OCI-LY7 (cell line): ENCODE data around the gene CNNM4. TPM values are rescaled to one million over a fixed set of nuclear protein-coding genes. Genes with fewer than 3 reads are reported as not detected.
A peak's percentile ranks its signal among the peaks of the same experiment; 100 is the strongest.

Source experiments
- BruUV-seq: library from RNA; stranded (reverse); fragments of 400-500 nt; replicated peaks from 2 replicates; lab custom pipeline; 2021; lab: Mats Ljungman, UMichigan
- CTCF ChIA-PET: fragments of 300-600 bp; sonication (Branson Sonifier 250); formaldehyde crosslinking; loops from one replicate; lab custom pipeline; 2022; ENCODE audit warnings: antibody characterized with exemption; ENCODE audit not compliant: unreplicated experiment; lab: Charles Lee
- POLR2A ChIA-PET: fragments of 300-600 bp; sonication (Branson Sonifier 250); formaldehyde crosslinking; loops from one replicate; lab custom pipeline; 2022; ENCODE audit warnings: antibody characterized with exemption; lab: Charles Lee
- DNase-seq: peaks from one replicate; pipeline ENCODE4 v3.0.0-alpha.2; 2015; ENCODE audit warnings: low spot score
- H2AFZ ChIP-seq: fragments of 200-600 bp; sonication (generic), shearing (Covaris generic); 2 replicates; pipeline ENCODE4 v1.6.1; 2014; ENCODE audit warnings: mild to moderate bottlenecking, antibody characterized with exemption, low read length, moderate library complexity
- H3K27ac ChIP-seq: fragments of 200-600 bp; sonication (generic); 2 replicates; pipeline ENCODE4 v1.5.1; 2014; ENCODE audit warnings: mixed run types, low read depth, mild to moderate bottlenecking, moderate library complexity, low read length, inconsistent platforms; ENCODE audit not compliant: poor library complexity, severe bottlenecking
- H3K36me3 ChIP-seq: fragments of 200-600 bp; sonication (generic); 2 replicates; pipeline ENCODE4 v1.6.1; 2014; ENCODE audit warnings: mild to moderate bottlenecking, antibody characterized with exemption, low read length, moderate library complexity, mixed read lengths; ENCODE audit not compliant: insufficient read depth
- H3K4me1 ChIP-seq: fragments of 200-600 bp; sonication (generic); 2 replicates; pipeline ENCODE4 v1.5.1; 2014; ENCODE audit warnings: mild to moderate bottlenecking, low read length; ENCODE audit not compliant: insufficient read depth, poor library complexity, severe bottlenecking
- H3K4me2 ChIP-seq: fragments of 200-600 bp; sonication (generic); 2 replicates; pipeline ENCODE4 v1.6.1; 2014; ENCODE audit warnings: mild to moderate bottlenecking, low read length
- H3K4me3 ChIP-seq: fragments of 200-600 bp; sonication (generic); 2 replicates; pipeline ENCODE4 v1.5.1; 2014; ENCODE audit warnings: mild to moderate bottlenecking, low read depth, low read length; ENCODE audit not compliant: poor library complexity, severe bottlenecking
- H3K79me2 ChIP-seq: fragments of 200-600 bp; sonication (generic); 2 replicates; pipeline ENCODE4 v1.6.1; 2016; ENCODE audit warnings: low read depth, mild to moderate bottlenecking, low read length, moderate library complexity, mixed read lengths; ENCODE audit not compliant: insufficient read depth
- H3K9me2 ChIP-seq: fragments of 200-600 bp; sonication (generic); 2 replicates; pipeline ENCODE4 v1.6.1; 2016; ENCODE audit warnings: mild to moderate bottlenecking, low read length, mixed read lengths; ENCODE audit not compliant: insufficient read depth
- H3K9me3 ChIP-seq: fragments of 200-600 bp; sonication (generic); 2 replicates; pipeline ENCODE4 v1.6.1; 2014; ENCODE audit warnings: mild to moderate bottlenecking, mixed run types, low read length, mixed read lengths
- H4K20me1 ChIP-seq: fragments of 200-600 bp; sonication (generic); 2 replicates; pipeline ENCODE4 v1.6.1; 2014; ENCODE audit warnings: mild to moderate bottlenecking, antibody characterized with exemption, low read length, moderate library complexity, mixed read lengths; ENCODE audit not compliant: insufficient read depth
- CTCF ChIP-seq: fragments of 200-600 bp; sonication (generic); conservative IDR thresholded peaks from 2 replicates; pipeline ENCODE4 v1.5.1; 2014; ENCODE audit warnings: mild to moderate bottlenecking, antibody characterized with exemption, low read length, moderate library complexity, mixed read lengths
- EZH2phosphoT487 ChIP-seq: fragments of 200-600 bp; sonication (generic); IDR thresholded peaks from 2 replicates; pipeline ENCODE4 v1.6.1; 2018; ENCODE audit warnings: low read depth, borderline replicate concordance, mild to moderate bottlenecking, mixed run types, antibody characterized with exemption, low read length, moderate library complexity, mixed read lengths
- intact Hi-C: fragments of 100-400 bp; cut with micrococcal nuclease; formaldehyde crosslinking; loops from one replicate; pipeline ENCODE4 v1.10.0; 2022; ENCODE audit not compliant: unreplicated experiment
- total RNA-seq, 2 experiments: library from RNA; depleted of rRNA in 1 of 2; stranded (reverse); fragments of >200 nt in 1 of 2; shearing (Covaris generic) in 1 of 2; gene quantifications; 2 replicates each; pipeline ENCODE4 v1.2.3, GENCODE V29; 2014 to 2022

The CNNM4 gene
- total RNA-seq, 2 experiments from 2014 or later = 5.1 to 6.4 TPM

- Histone ChIP-seq H3K79me2 (peaks cover 23% of the 10 kb centered on the region), H4K20me1 (no peaks in the 10 kb centered on the region), H3K27ac (no peak overlapping the region), H3K4me1 (peaks cover 29% of the 10 kb centered on the region), H3K9me3 (no peaks in the 10 kb centered on the region), H3K9me2 (no peaks in the 10 kb centered on the region), H3K4me2 (peak overlapping the region; percentile 86), H3K36me3 (peaks cover 48% of the 10 kb centered on the region), H3K4me3 (no peak overlapping the region), H2AFZ (no peak overlapping the region)
- ChIA-PET CTCF (no interaction called here), POLR2A (interaction anchor here (0.7 to 2.9 kb wide), 2 partner anchors 25 to 116 kb away, joined by 4 to 12 read pairs; no protein-coding TSS in a partner anchor)
- intact Hi-C loops = no loop called here
- no TSS peak for BruUV-seq
- no peak for DNase-seq
- no peak for TF ChIP-seq EZH2phosphoT487
- TF ChIP-seq CTCF = no peak
Measured at GRCh38 chr2:96737831-96738230, 22.9 kb upstream of the CNNM4 start.

- H3K4me2 ChIP-seq = peak overlapping the region; percentile 86
- DNase-seq = no peak
- H4K20me1 ChIP-seq = no peaks in the 10 kb centered on the region
- peaks cover 23% of the 10 kb centered on the region for H3K79me2 ChIP-seq
- H3K36me3 ChIP-seq = peaks cover 35% of the 10 kb centered on the region
- peak overlapping the region; percentile 83 for H3K4me3 ChIP-seq
- H3K9me3 ChIP-seq = no peaks in the 10 kb centered on the region
- ChIA-PET CTCF (no interaction called here), POLR2A (interaction anchor here (0.5 to 2.9 kb wide), 3 partner anchors 24 to 252 kb away, joined by 3 to 12 read pairs (median 3); no protein-coding TSS in a partner anchor)
- H3K27ac ChIP-seq = peak overlapping the region; percentile 37
- TF ChIP-seq EZH2phosphoT487 (no peak), CTCF (no peak)
- no peaks in the 10 kb centered on the region for H3K9me2 ChIP-seq
- H2AFZ ChIP-seq = peak overlapping the region; percentile 55; the same call in 1 of the 2 replicates
- no TSS peak for BruUV-seq
- intact Hi-C loops = no loop called here
- H3K4me1 ChIP-seq = peaks cover 29% of the 10 kb centered on the region
Measured at GRCh38 chr2:96739076-96739632, 21.5 kb upstream of the CNNM4 start.
